DND-41 (cell line): ENCODE results near the gene SGMS1.

Experiments used
- ATAC-seq: fragments of 200-7000 bp; cut with Tn5 transposase; 3 replicates; pipeline ENCODE4 v1.9.1; 2021; ENCODE audit warnings: low read depth; ENCODE audit not compliant: insufficient read depth
- DNase-seq: peaks from one replicate; pipeline ENCODE4 v3.0.0-alpha.2; 2020
- H2AFZ ChIP-seq: 2 replicates; pipeline ENCODE4 v1.6.0; 2012; ENCODE audit warnings: low read depth, low read length
- H3K27ac ChIP-seq: 2 replicates; pipeline ENCODE4 v1.5.1; 2012; ENCODE audit warnings: low read length, inconsistent platforms
- H3K27me3 ChIP-seq: fragments of 200-600 bp; sonication (generic); 2 replicates; pipeline ENCODE4 v1.6.0; 2012; ENCODE audit warnings: low read length, mild to moderate bottlenecking, inconsistent platforms; ENCODE audit not compliant: insufficient read depth, poor library complexity
- H3K36me3 ChIP-seq: 2 replicates; pipeline ENCODE4 v1.5.1; 2012; ENCODE audit warnings: low read length, inconsistent platforms; ENCODE audit not compliant: insufficient read depth
- H3K4me1 ChIP-seq: 2 replicates; pipeline ENCODE4 v1.5.1; 2012; ENCODE audit warnings: mild to moderate bottlenecking, low read length; ENCODE audit not compliant: insufficient read depth
- H3K4me2 ChIP-seq: 2 replicates; pipeline ENCODE4 v1.6.0; 2012; ENCODE audit warnings: mild to moderate bottlenecking, moderate library complexity, low read length, inconsistent platforms; ENCODE audit not compliant: insufficient read depth
- H3K4me3 ChIP-seq, 2 experiments: fragments of 200-600 bp in 1 of 2; shearing (Covaris generic) in 1 of 2; 2 replicates each; pipeline ENCODE4 v1.5.1; 2012 to 2016; ENCODE audit warnings: inconsistent platforms in 2 of 2, low read length in 2 of 2, mild to moderate bottlenecking in 2 of 2, low read depth in 1 of 2, moderate library complexity in 1 of 2
- H3K79me2 ChIP-seq: 2 replicates; pipeline ENCODE4 v1.6.0; 2012; ENCODE audit warnings: low read length, inconsistent platforms; ENCODE audit not compliant: insufficient read depth
- H3K9ac ChIP-seq: 2 replicates; pipeline ENCODE4 v1.6.0; 2012; ENCODE audit warnings: low read depth, mild to moderate bottlenecking, inconsistent platforms, low read length, moderate library complexity
- H3K9me3 ChIP-seq: 2 replicates; pipeline ENCODE4 v1.5.1; 2012; ENCODE audit warnings: low read length, moderate library complexity, mild to moderate bottlenecking, inconsistent platforms; ENCODE audit not compliant: insufficient read depth, severe bottlenecking
- H4K20me1 ChIP-seq: 2 replicates; pipeline ENCODE4 v1.6.0; 2012; ENCODE audit warnings: low read length; ENCODE audit not compliant: insufficient read depth
- EZH2 ChIP-seq: IDR thresholded peaks from 3 replicates; pipeline ENCODE4 v1.6.1; 2012; ENCODE audit warnings: borderline replicate concordance, low read depth, mild to moderate bottlenecking, moderate library complexity, low read length, inconsistent platforms; ENCODE audit not compliant: severe bottlenecking
- TF ChIP-seq, protein P1 (sequence below): IDR thresholded peaks from 2 replicates; pipeline ENCODE4 v1.5.1; 2012; ENCODE audit warnings: borderline replicate concordance, low read length, moderate library complexity, mild to moderate bottlenecking; ENCODE audit not compliant: poor library complexity, severe bottlenecking; ENCODE audit errors: extremely low read depth

SGMS1 gene

DNA sequence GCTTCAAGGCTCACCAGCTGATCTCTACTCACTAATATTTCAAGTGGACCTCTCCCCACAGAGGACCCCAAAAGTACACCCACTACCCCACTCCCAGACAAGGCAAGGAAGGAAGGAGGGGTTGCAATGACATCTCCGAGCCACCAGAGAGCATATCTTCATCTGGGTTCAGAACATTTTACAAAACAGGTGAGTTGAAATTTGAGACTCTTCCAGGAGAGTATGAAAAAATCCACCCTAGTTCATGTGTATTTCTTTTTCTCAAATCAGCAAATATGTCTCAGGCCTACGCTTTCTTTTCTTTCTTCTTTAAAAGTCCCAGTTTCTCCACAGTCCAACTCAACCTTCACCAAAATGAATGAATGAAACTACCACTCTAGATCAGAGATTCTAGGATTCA is 61.9 kb downstream of the SGMS1 start:
- DNase-seq (no peak), ATAC-seq (no peak)
- Histone ChIP-seq H3K79me2 (no peaks in the 10 kb centered on the region), H3K9ac (no peak overlapping the region), H3K36me3 (no peaks in the 10 kb centered on the region), H3K4me2 (no peak overlapping the region), H3K27me3 (no peaks in the 10 kb centered on the region), H3K9me3 (no peaks in the 10 kb centered on the region), H3K27ac (no peak overlapping the region), H3K4me1 (no peaks in the 10 kb centered on the region), H2AFZ (no peak overlapping the region), H3K4me3 (no peak overlapping the region), H4K20me1 (no peaks in the 10 kb centered on the region)
- no peak for TF ChIP-seq EZH2
- TF ChIP-seq, protein P1, sequence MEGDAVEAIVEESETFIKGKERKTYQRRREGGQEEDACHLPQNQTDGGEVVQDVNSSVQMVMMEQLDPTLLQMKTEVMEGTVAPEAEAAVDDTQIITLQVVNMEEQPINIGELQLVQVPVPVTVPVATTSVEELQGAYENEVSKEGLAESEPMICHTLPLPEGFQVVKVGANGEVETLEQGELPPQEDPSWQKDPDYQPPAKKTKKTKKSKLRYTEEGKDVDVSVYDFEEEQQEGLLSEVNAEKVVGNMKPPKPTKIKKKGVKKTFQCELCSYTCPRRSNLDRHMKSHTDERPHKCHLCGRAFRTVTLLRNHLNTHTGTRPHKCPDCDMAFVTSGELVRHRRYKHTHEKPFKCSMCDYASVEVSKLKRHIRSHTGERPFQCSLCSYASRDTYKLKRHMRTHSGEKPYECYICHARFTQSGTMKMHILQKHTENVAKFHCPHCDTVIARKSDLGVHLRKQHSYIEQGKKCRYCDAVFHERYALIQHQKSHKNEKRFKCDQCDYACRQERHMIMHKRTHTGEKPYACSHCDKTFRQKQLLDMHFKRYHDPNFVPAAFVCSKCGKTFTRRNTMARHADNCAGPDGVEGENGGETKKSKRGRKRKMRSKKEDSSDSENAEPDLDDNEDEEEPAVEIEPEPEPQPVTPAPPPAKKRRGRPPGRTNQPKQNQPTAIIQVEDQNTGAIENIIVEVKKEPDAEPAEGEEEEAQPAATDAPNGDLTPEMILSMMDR = peak; percentile 52

GRCh38 chr10:50561266-50561665 is 62.5 kb downstream of the SGMS1 start:
- Histone ChIP-seq H3K4me2 (no peak overlapping the region), H3K9ac (no peak overlapping the region), H4K20me1 (no peaks in the 10 kb centered on the region), H3K4me1 (no peaks in the 10 kb centered on the region), H2AFZ (no peak overlapping the region), H3K79me2 (no peaks in the 10 kb centered on the region), H3K27ac (no peak overlapping the region), H3K9me3 (no peaks in the 10 kb centered on the region), H3K27me3 (no peaks in the 10 kb centered on the region), H3K36me3 (no peaks in the 10 kb centered on the region), H3K4me3 (no peak overlapping the region)
- ATAC-seq = no peak
- no peak for DNase-seq
- no peak for TF ChIP-seq EZH2
- TF ChIP-seq, protein P1 = no peak

GRCh38 chr10:50560370-50560769 is 63.4 kb downstream of the SGMS1 start:
- H2AFZ ChIP-seq = no peak overlapping the region

More at GRCh38 chr10:50560370-50560769, 63.4 kb downstream of the SGMS1 start:
- H4K20me1 ChIP-seq = no peaks in the 10 kb centered on the region
- no peaks in the 10 kb centered on the region for H3K9me3 ChIP-seq
- H3K4me3 ChIP-seq = no peak overlapping the region
- no peaks in the 10 kb centered on the region for H3K27me3 ChIP-seq
- no peak for TF ChIP-seq EZH2
- TF ChIP-seq, protein P1 = no peak
- ATAC-seq (no peak), DNase-seq (no peak)
- H3K4me1 ChIP-seq = no peaks in the 10 kb centered on the region
- H3K4me2 ChIP-seq = no peak overlapping the region
- H3K79me2 ChIP-seq = no peaks in the 10 kb centered on the region
- H3K36me3 ChIP-seq = no peaks in the 10 kb centered on the region
- no peak overlapping the region for H3K9ac ChIP-seq
- H3K27ac ChIP-seq = no peak overlapping the region
